Endometrial microvascular endothelial cells (primary cell): ENCODE measurements around the gene TCF4. TPM values are rescaled to one million over a fixed set of nuclear protein-coding genes. Genes with fewer than 3 reads are reported as not detected.

Source experiments
- in situ Hi-C: cut with HindIII; loops from 2 replicates; pipeline ENCODE4 v1.10.0; 2017; ENCODE audit warnings: low sequenced_read_pairs, low pct_unique_long_range_greater_than_20kb; ENCODE audit errors: inconsistent ontology term
- total RNA-seq: library from RNA; depleted of rRNA; stranded (reverse); fragments of >200 nt; gene quantifications from one replicate; pipeline ENCODE4 v1.2.3, GENCODE V29; 2015; ENCODE audit errors: inconsistent ontology term

TCF4 gene
- total RNA-seq, 1 donor from 2014 or later = 80.0 TPM

DNA sequence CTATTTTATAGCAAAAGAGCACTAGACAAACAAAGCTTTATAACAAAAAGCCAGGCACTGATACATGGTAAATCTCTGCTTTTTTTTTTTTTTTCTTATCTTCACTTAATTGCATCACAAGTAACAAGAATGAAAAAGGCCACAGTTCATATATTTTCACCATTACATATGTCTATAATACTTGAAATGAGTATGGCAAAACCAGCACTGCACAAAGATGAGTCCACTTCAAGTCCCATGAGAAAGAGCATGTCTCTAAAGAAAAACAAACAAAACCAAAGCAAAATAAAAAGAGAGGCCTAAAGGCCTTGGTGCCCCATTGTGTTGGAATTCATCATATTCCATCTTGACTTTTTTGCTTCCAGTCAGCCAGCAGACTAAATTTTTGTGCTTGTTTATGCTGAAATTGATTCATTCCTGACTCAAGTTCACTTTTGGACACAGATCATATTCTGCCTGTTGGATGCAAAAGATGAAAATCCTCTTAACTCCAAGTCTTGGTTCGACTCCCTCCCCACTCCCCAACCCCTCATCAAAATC lies 363.8 kb downstream of the TCF4 start:
- in situ Hi-C loops = no loop called here

GRCh38 chr18:55221622-55222021 lies 366.4 kb downstream of the TCF4 start:
- in situ Hi-C loops = no loop called here

- in situ Hi-C loops = no loop called here
Measured at GRCh38 chr18:55220523-55220922, 367.5 kb downstream of the TCF4 start.

DNA sequence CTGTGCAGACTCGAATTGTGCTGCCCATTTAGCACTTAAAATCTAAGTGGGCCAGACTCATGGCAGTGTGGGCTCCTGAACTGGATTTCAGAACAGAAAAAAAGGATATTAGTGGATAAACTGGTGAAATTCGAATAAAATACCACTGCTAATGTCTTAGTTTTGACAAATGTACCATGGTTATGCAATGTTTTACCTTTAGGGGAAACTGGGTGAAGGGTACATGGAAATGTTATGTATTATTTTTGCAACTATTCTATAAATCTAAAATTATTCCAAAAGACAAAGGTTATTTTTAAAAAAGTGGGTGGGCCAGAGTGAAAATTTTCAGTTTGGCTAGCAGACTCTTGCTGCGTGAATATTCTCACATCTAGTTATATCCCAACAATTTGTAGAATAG lies 368.2 kb downstream of the TCF4 start:
- in situ Hi-C loops = no loop called here

DNA sequence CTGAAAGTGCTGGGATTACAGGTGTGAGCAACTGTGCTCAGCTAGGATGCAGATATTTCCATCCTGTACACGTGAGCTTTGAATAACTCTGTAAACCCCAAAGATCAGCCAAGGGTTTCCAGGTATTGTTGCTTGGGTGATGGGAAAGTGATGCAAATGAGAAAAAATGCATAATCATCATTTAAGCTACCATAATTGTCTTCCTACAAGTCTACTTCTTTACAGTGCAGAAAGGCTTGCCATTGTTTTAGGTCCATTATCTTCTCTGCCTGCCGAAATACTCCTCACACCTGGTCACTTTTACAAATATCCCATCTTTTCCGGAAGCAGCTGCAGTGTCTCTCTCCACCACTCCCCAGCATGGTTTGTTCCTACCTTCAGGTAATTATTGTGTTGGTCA lies 368.9 kb downstream of the TCF4 start:
- in situ Hi-C loops = no loop called here

DNA sequence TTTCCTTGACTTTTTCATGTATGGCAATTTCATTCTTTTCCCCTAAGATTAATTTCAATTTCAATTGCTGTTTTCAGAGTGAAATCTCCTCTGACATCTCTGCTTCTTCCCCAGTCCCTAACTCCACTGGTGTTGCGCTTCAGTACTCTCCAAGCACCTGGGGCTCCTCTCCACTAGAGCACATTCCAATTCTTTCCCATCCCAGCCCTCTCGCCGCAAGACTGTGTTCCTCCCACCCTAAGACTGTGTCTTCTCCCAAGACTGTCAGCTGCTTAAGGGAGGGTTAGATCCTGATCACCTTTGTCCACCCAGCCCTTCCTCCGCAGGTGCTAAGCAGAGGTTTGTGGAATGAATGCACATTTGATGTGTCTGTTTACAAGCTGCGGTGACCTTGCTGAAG lies 373.0 kb downstream of the TCF4 start:
- in situ Hi-C loops = no loop called here

- in situ Hi-C loops = no loop called here
Measured at GRCh38 chr18:55214534-55214933, 373.5 kb downstream of the TCF4 start.

DNA sequence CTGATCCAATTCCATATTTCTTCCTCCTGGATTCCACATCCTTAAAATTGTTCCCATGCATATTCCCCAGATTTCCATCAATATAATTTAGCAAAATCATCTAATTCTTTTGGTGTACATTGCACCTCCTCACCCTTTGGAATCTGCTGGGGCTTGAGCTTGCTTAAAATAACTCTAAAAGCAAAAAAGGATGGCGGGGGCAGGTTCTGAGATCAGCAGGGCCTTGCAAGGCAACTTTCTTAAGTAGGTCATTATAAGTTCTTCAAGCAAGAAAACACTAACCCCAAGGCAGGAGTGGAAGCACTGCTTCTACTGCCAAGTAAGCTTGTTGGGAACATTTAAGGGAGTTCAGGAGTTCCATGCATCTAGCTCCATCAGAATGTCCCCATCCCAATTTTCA lies 374.4 kb downstream of the TCF4 start:
- in situ Hi-C loops = no loop called here

DNA sequence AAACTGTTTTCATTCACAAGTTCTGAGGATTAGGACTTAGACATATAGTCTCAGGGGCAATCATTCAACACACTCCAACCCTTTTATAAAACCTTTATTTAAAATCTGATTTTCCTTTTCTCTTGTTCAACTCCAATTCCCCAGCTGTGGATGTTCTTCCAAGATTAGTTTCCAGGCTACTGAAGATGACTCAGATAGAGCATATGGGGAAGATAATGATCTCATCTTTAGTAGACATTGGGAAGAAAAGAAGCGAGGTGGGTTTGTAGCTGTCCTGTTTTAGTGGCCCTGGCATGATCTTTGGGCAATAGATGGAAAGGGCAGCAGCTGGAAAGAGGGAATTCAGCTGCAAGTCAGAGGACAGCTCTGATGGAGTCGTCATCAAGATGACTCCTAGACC lies 381.1 kb downstream of the TCF4 start:
- in situ Hi-C loops = no loop called here

- in situ Hi-C loops = no loop called here
Measured at GRCh38 chr18:55202232-55202917, 385.6 kb downstream of the TCF4 start.

DNA sequence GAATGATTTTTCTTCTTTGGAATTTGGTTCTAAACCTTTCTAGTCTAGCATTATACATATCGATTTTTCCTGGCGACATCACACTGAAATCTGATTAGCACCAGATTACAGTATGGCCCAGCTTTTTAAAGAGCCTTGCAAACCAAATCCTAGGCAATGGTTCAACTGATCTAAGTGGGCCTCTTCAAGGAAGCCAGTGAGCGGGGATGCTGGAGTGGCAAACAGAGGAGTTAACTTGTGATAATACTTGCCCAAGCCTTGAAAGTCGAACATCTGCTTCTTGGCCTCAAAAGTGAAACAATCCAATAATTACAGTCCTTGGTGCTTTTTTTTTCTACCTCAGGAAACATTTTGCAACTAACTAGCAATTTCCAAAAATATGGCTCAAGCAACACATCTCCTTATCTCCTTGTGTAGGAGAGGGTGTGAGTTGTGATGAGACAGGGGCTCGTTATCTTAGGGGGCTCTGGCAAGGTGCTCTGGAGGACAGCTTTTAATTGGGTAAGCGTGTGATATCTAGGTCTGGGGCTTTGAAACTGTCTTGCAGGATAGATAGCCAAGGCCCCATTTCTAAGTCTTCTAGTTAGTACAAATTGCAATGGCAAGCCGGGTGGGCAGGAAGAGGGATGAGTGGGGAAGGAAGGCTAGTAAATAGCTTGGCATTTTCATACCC lies 388.6 kb downstream of the TCF4 start:
- in situ Hi-C loops = no loop called here

DNA sequence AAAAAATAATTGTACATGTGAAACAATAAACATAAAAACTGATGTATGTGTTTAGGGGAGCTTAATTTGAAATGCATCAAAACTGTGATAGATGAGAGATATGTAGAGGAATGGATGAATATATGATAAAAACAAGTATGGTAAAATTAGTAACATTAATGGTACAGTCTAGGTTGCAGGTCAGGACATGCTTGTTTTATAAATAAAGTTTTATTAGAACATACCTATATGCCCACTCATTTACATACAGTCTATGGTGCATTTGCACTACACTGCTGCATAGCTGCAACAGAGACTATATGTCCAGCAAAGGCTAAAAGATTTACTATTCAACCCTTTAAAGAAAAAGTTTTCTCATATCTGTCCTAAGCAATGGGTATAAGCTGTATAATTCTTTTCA lies 392.1 kb downstream of the TCF4 start:
- in situ Hi-C loops = no loop called here

DNA sequence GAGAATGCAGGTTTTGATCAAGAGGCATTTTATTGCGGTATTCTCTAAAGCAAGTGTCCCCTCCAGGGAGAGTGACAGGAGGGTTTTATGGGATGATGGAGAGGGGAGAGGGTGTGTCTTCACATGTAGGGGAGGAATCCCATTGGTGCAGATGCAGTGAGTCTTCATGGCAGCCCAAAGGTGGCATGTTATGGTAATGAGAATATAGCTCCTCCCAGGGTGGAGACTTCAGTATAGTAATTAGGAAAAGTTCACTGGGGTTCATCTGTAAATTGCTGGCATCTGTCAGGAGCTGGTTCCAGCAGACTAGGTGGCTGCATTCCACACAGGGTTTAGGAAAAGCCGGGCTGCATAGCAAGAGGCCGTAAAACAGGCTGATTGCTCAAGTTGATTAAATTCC lies 398.0 kb downstream of the TCF4 start:
- in situ Hi-C loops = no loop called here

GRCh38 chr18:55186588-55186987 lies 401.4 kb downstream of the TCF4 start:
- in situ Hi-C loops = no loop called here

DNA sequence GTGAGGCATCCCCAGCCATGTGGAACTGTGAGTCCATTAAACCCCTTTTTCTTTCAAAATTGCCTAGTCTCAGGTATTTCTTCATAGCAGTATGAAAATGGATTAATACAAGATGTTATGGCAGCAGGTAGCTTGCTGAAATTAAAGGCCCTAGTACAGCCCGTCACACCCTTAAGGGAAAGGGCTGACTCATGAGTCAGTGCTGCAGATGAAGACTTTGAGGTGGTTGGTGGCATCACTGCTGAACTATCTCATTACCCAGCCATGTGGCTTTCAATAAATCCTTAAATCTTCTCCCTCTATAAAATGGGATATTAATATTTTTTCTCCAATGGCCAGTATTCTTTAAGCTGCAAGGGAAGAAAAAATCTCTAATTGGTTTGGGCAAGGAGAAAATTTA lies 402.6 kb downstream of the TCF4 start:
- in situ Hi-C loops = no loop called here

GRCh38 chr18:55179835-55180234 lies 408.2 kb downstream of the TCF4 start:
- in situ Hi-C loops = no loop called here

DNA sequence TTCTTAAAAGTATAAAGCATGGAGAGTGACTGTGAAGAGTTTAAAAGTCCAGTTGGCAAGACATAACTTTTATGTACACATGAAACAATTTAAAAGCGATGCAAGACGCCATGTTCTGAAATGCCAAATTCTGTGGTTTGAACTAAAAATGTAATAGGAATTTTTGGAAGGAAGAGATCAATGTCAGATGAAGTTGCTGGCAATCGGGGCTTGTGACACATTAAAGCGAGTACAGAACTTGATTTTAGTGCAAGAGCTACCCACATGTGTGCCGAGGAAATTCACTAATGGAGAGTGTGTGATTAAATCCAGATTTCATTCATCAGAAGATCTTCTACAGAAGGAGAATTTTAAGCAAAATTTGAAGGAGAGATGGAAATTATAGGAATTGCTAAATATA lies 408.6 kb downstream of the TCF4 start:
- in situ Hi-C loops = no loop called here

- in situ Hi-C loops = no loop called here
Measured at GRCh38 chr18:55173291-55173690, 414.7 kb downstream of the TCF4 start.
